HG03139 (cell line): ENCODE data around the gene ZC3H7A.
"Not testable (repeated sequence)": the region's sequence is repeated elsewhere in the genome, so short reads cannot be mapped to it uniquely, and the experiment has no call there.

Experiments
- ATAC-seq: cut with Tn5 transposase; IDR thresholded peaks from one replicate; pipeline ENCODE4 v1.9.1; 2021; ENCODE audit not compliant: unreplicated experiment

The ZC3H7A gene

GRCh38 chr16:11797166-11797956, at the start of gene ZC3H7A:
TSS of gene ZC3H7A (minus strand) at chr16:11797258. CDS start at chr16:11782354, 14,904 bp downstream.
- peak; percentile 91 for ATAC-seq

- ATAC-seq = no peak
Measured at GRCh38 chr16:11844499-11844898, 47.4 kb upstream of the ZC3H7A start.

- ATAC-seq = no peak
Measured at GRCh38 chr16:11843861-11844260, 46.8 kb upstream of the ZC3H7A start.

GRCh38 chr16:11843206-11843605, 46.1 kb upstream of the ZC3H7A start:
- no peak for ATAC-seq

GRCh38 chr16:11841026-11841425, 44.0 kb upstream of the ZC3H7A start:
- ATAC-seq = no peak

- no peak for ATAC-seq
Measured at GRCh38 chr16:11836650-11837244, 39.7 kb upstream of the ZC3H7A start.

GRCh38 chr16:11835891-11836649, 39.0 kb upstream of the ZC3H7A start:
- no peak for ATAC-seq

- ATAC-seq = no peak
Measured at GRCh38 chr16:11835309-11835708, 38.3 kb upstream of the ZC3H7A start.

GRCh38 chr16:11833951-11834695, 37.1 kb upstream of the ZC3H7A start:
- ATAC-seq = no peak

- no peak for ATAC-seq
Measured at GRCh38 chr16:11828696-11829095, 31.6 kb upstream of the ZC3H7A start.

- ATAC-seq = not testable (repeated sequence)
Measured at GRCh38 chr16:11825520-11826165, 28.6 kb upstream of the ZC3H7A start.

GRCh38 chr16:11824362-11824761, 27.3 kb upstream of the ZC3H7A start:
- no peak for ATAC-seq

- ATAC-seq = not testable (repeated sequence)
Measured at GRCh38 chr16:11823645-11824044, 26.6 kb upstream of the ZC3H7A start.

GRCh38 chr16:11819798-11820197, 22.7 kb upstream of the ZC3H7A start:
- ATAC-seq = no peak

- ATAC-seq = not testable (repeated sequence)
Measured at GRCh38 chr16:11818970-11819369, 21.9 kb upstream of the ZC3H7A start.

- ATAC-seq = no peak
Measured at GRCh38 chr16:11816123-11816522, 19.1 kb upstream of the ZC3H7A start.

GRCh38 chr16:11814800-11815199, 17.7 kb upstream of the ZC3H7A start:
- ATAC-seq = not testable (repeated sequence)

GRCh38 chr16:11806721-11807120, 9.7 kb upstream of the ZC3H7A start:
- ATAC-seq = no peak

- no peak for ATAC-seq
Measured at GRCh38 chr16:11805556-11805955, 8.5 kb upstream of the ZC3H7A start.

- ATAC-seq = no peak
Measured at GRCh38 chr16:11801481-11802021, 4.5 kb upstream of the ZC3H7A start.
